Stimulated activated CD4-positive, alpha-beta T cell treated with anti-CD3 and anti-CD28 coated beads, Interleukin-1b, Interleukin-23, amount 100 ng/mL, for 1 hour (primary cell): Measurements from ENCODE around the gene OR5L1.

Experiments used
- DNase-seq, 2 donors: peaks; one replicate each; pipeline ENCODE4 v3.0.0-alpha.2; 2020; ENCODE audit warnings: low read depth in 2 of 2

OR5L1 gene

GRCh38 chr11:55811067-55811466, at the start of gene OR5L1:
OR5L1 (plus strand) TSS chr11:55811367; CDS start chr11:55811467, 100 bp downstream.
- no peak for DNase-seq

GRCh38 chr11:55773138-55773537, 38.0 kb upstream of the OR5L1 start, which contains the start of gene OR5D13:
OR5D13 (plus strand) TSS chr11:55773438; CDS start chr11:55773438, 0 bp downstream.
- no peak for DNase-seq

GRCh38 chr11:55791606-55792005, 19.6 kb upstream of the OR5L1 start:
- no peak for DNase-seq

- DNase-seq = no peak
Observed at GRCh38 chr11:55793321-55793720, 17.8 kb upstream of the OR5L1 start.

- no peak for DNase-seq
Observed at GRCh38 chr11:55795256-55795655, 15.9 kb upstream of the OR5L1 start, which contains the start of gene OR5D14. OR5D14 (plus strand) TSS chr11:55795556; CDS start chr11:55795556, 0 bp downstream.

GRCh38 chr11:55806248-55806647, 4.9 kb upstream of the OR5L1 start:
- DNase-seq = no peak

GRCh38 chr11:55819330-55819729, 8.2 kb downstream of the OR5L1 start, which contains the start of gene OR5D18:
OR5D18 (plus strand) TSS chr11:55819630; CDS start chr11:55819630, 0 bp downstream.
- DNase-seq = no peak

GRCh38 chr11:55826919-55827318, 15.8 kb downstream of the OR5L1 start, which contains the start of gene OR5L2:
OR5L2 (plus strand) TSS chr11:55827219; CDS start chr11:55827219, 0 bp downstream.
- DNase-seq = no peak

GRCh38 chr11:55838452-55838851, 27.3 kb downstream of the OR5L1 start, which contains the start of gene OR5D16:
OR5D16 (plus strand) TSS chr11:55838752; CDS start chr11:55838752, 0 bp downstream.
- no peak for DNase-seq

- no peak for DNase-seq
Observed at GRCh38 chr11:55847453-55847852, 36.3 kb downstream of the OR5L1 start.

- no peak for DNase-seq
Observed at GRCh38 chr11:55849037-55849436, 37.9 kb downstream of the OR5L1 start.

- DNase-seq = no peak
Observed at GRCh38 chr11:55852141-55852540, 41.0 kb downstream of the OR5L1 start.

GRCh38 chr11:55854704-55855103, 43.5 kb downstream of the OR5L1 start:
- no peak for DNase-seq
